IMR-90 (cell line): ENCODE measurements around the gene BRMS1. TPM values are rescaled to one million over a fixed set of nuclear protein-coding genes. Genes with fewer than 3 reads are reported as not detected.

Source experiments
- ATAC-seq: fragments of 200-7000 bp; cut with Tn5 transposase; 2 replicates; pipeline ENCODE4 v1.9.1; 2020; ENCODE audit warnings: low read depth, mild to moderate bottlenecking, moderate library complexity
- BruUV-seq: library from RNA; stranded (reverse); fragments of 400-500 nt; replicated peaks from 2 replicates; lab custom pipeline; 2021; lab: Mats Ljungman, UMichigan
- CTCF ChIA-PET: fragments of 300-600 bp; formaldehyde crosslinking; extraction: SDS; loops from one replicate; lab custom pipeline; 2021; ENCODE audit warnings: antibody characterized with exemption; lab: Yijun Ruan, JAX
- POLR2A ChIA-PET: fragments of 300-600 bp; sonication (Branson Sonifier 250); formaldehyde crosslinking; loops from one replicate; lab custom pipeline; 2022; ENCODE audit warnings: antibody characterized with exemption; ENCODE audit not compliant: unreplicated experiment; lab: Charles Lee
- DNase-seq: peaks from one replicate; pipeline ENCODE4 v3.0.0; 2013
- H2AFZ ChIP-seq: replicated peaks from 2 replicates; pipeline ENCODE3; 2013; ENCODE audit warnings: low read length, mild to moderate bottlenecking; ENCODE audit not compliant: poor library complexity
- H2AK5ac ChIP-seq: 2 replicates; pipeline ENCODE4 v1.6.1; 2013; ENCODE audit warnings: low read depth, low read length, inconsistent platforms
- H2AK9ac ChIP-seq: replicated peaks from 2 replicates; pipeline ENCODE3; 2013; ENCODE audit warnings: mild to moderate bottlenecking, low read depth, low read length, moderate library complexity; ENCODE audit not compliant: poor library complexity
- H2BK120ac ChIP-seq: 2 replicates; pipeline ENCODE4 v1.6.1; 2013; ENCODE audit warnings: low read depth, low read length, inconsistent platforms
- H2BK15ac ChIP-seq: 3 replicates; pipeline ENCODE4 v1.6.1; 2013; ENCODE audit warnings: low read depth, low read length, inconsistent platforms
- H2BK20ac ChIP-seq: 2 replicates; pipeline ENCODE4 v1.6.1; 2013; ENCODE audit warnings: low read depth, mild to moderate bottlenecking, inconsistent platforms, low read length, moderate library complexity
- H2BK5ac ChIP-seq: 2 replicates; pipeline ENCODE4 v1.6.1; 2013; ENCODE audit warnings: mild to moderate bottlenecking, low read depth, low read length, inconsistent platforms; ENCODE audit not compliant: poor library complexity, severe bottlenecking
- H3K14ac ChIP-seq: replicated peaks from 2 replicates; pipeline ENCODE4 v1.6.1; 2013; ENCODE audit warnings: low read depth, low read length, inconsistent platforms
- H3K18ac ChIP-seq: 2 replicates; pipeline ENCODE4 v1.6.1; 2013; ENCODE audit warnings: low read depth, low read length, control low read depth
- H3K23ac ChIP-seq: 2 replicates; pipeline ENCODE4 v1.6.1; 2013; ENCODE audit warnings: low read depth, low read length, inconsistent platforms
- H3K27ac ChIP-seq: 2 replicates; pipeline ENCODE4 v1.5.1; 2013; ENCODE audit warnings: mild to moderate bottlenecking, control low read depth, low read length; ENCODE audit not compliant: insufficient read depth
- H3K27me3 ChIP-seq: 2 replicates; pipeline ENCODE4 v1.6.1; 2013; ENCODE audit warnings: low read length; ENCODE audit not compliant: control insufficient read depth, insufficient read depth
- H3K36me3 ChIP-seq: 2 replicates; pipeline ENCODE4 v1.6.1; 2013; ENCODE audit warnings: low read length, mixed read lengths; ENCODE audit not compliant: control insufficient read depth, insufficient read depth
- H3K4ac ChIP-seq: 2 replicates; pipeline ENCODE4 v1.6.1; 2013; ENCODE audit warnings: low read depth, low read length, inconsistent platforms
- H3K4me1 ChIP-seq: 2 replicates; pipeline ENCODE4 v1.6.1; 2013; ENCODE audit warnings: low read length, mixed read lengths; ENCODE audit not compliant: control insufficient read depth, insufficient read depth
- H3K4me2 ChIP-seq: 2 replicates; pipeline ENCODE4 v1.6.1; 2013; ENCODE audit warnings: low read depth, mild to moderate bottlenecking, control low read depth, low read length, moderate library complexity
- H3K4me3 ChIP-seq: 2 replicates; pipeline ENCODE4 v1.5.1; 2013; ENCODE audit warnings: low read depth, mild to moderate bottlenecking, control low read depth, low read length, moderate library complexity; ENCODE audit not compliant: insufficient read depth
- H3K56ac ChIP-seq: 2 replicates; pipeline ENCODE4 v1.6.1; 2013; ENCODE audit warnings: low read length, inconsistent platforms; ENCODE audit not compliant: insufficient read depth; ENCODE audit errors: extremely low read depth
- H3K79me1 ChIP-seq, 2 experiments: 2 replicates each; pipeline ENCODE4 v1.6.1; 2013; ENCODE audit warnings: low read length in 2 of 2, inconsistent platforms in 1 of 2, low read depth in 1 of 2
- H3K9ac ChIP-seq: 2 replicates; pipeline ENCODE4 v1.6.1; 2013; ENCODE audit warnings: low read depth, low read length, control low read depth
- H3K9me1 ChIP-seq: 2 replicates; pipeline ENCODE4 v1.6.1; 2013; ENCODE audit warnings: low read length, inconsistent platforms; ENCODE audit not compliant: insufficient read depth
- H3K9me3 ChIP-seq: 2 replicates; pipeline ENCODE4 v1.6.1; 2013; ENCODE audit warnings: low read length; ENCODE audit not compliant: control insufficient read depth, insufficient read depth
- H4K20me1 ChIP-seq: 2 replicates; pipeline ENCODE4 v1.6.1; 2013; ENCODE audit warnings: low read length, inconsistent platforms; ENCODE audit not compliant: insufficient read depth
- H4K5ac ChIP-seq: 2 replicates; pipeline ENCODE4 v1.6.1; 2013; ENCODE audit warnings: mild to moderate bottlenecking, low read depth, low read length, control low read depth
- H4K8ac ChIP-seq, 2 experiments: 2 replicates each; pipeline ENCODE4 v1.6.1; 2013; ENCODE audit warnings: low read depth in 2 of 2, low read length in 2 of 2, control low read depth in 1 of 2, inconsistent platforms in 1 of 2
- H4K91ac ChIP-seq: 2 replicates; pipeline ENCODE4 v1.6.1; 2013; ENCODE audit warnings: low read depth, low read length, inconsistent platforms; ENCODE audit not compliant: insufficient read depth
- BHLHE40 ChIP-seq: fragments of 150-350 bp; IDR thresholded peaks from 2 replicates; pipeline ENCODE4 v1.6.1; 2016; ENCODE audit warnings: mild to moderate bottlenecking, low read depth, low read length
- CEBPB ChIP-seq: IDR thresholded peaks from 2 replicates; pipeline ENCODE4 v1.6.1; 2012; ENCODE audit warnings: low read depth, low read length, improper control_type of control experiment
- ELK1 ChIP-seq: fragments of 150-350 bp; IDR thresholded peaks from 2 replicates; pipeline ENCODE4 v1.6.1; 2016; ENCODE audit warnings: low read depth, mild to moderate bottlenecking, low read length, moderate library complexity, borderline replicate concordance
- FOS ChIP-seq: fragments of 150-350 bp; IDR thresholded peaks from 2 replicates; pipeline ENCODE4 v1.6.1; 2016; ENCODE audit warnings: low read depth, low read length
- MAFK ChIP-seq: IDR thresholded peaks from 2 replicates; pipeline ENCODE4 v1.6.1; 2012; ENCODE audit warnings: low read depth, low read length, improper control_type of control experiment
- MAZ ChIP-seq: IDR thresholded peaks from 2 replicates; pipeline ENCODE4 v1.6.1; 2012; ENCODE audit warnings: low read depth, mild to moderate bottlenecking, low read length, improper control_type of control experiment, moderate library complexity, borderline replicate concordance
- MXI1 ChIP-seq: IDR thresholded peaks from 2 replicates; pipeline ENCODE4 v1.6.1; 2012; ENCODE audit warnings: low read depth, mild to moderate bottlenecking, low read length, moderate library complexity, borderline replicate concordance
- NFE2L2 ChIP-seq: fragments of 150-350 bp; IDR thresholded peaks from 2 replicates; pipeline ENCODE4 v1.6.1; 2016; ENCODE audit warnings: low read depth, mild to moderate bottlenecking, low read length
- POLR2A ChIP-seq: IDR thresholded peaks from 2 replicates; pipeline ENCODE4 v1.6.1; 2012; ENCODE audit warnings: mild to moderate bottlenecking, low read depth, low read length
- RCOR1 ChIP-seq: IDR thresholded peaks from 2 replicates; pipeline ENCODE4 v1.6.1; 2012; ENCODE audit warnings: mild to moderate bottlenecking, low read length, improper control_type of control experiment; ENCODE audit not compliant: insufficient replicate concordance
- RFX5 ChIP-seq: IDR thresholded peaks from 2 replicates; pipeline ENCODE4 v1.8.0; 2012; ENCODE audit warnings: low read depth, mild to moderate bottlenecking, low read length, moderate library complexity
- SMC3 ChIP-seq: fragments of 150-350 bp; IDR thresholded peaks from 2 replicates; pipeline ENCODE4 v1.6.1; 2016; ENCODE audit warnings: low read depth, mild to moderate bottlenecking, antibody characterized with exemption, low read length, moderate library complexity
- WGBS, 2 experiments: methylation state at CpG; one replicate each; pipeline versions ENCODE4 v1.1.5 to v1.1.7; 2013; ENCODE audit warnings: missing lambda C conversion rate in 2 of 2; ENCODE audit not compliant: insufficient read length in 1 of 2; ENCODE audit errors: extremely low coverage in 2 of 2; 5-methylcytosine and 5-hydroxymethylcytosine counted together
- dilution Hi-C: fragments of 300-500 bp; cut with HindIII; formaldehyde crosslinking; loops from one replicate; pipeline ENCODE4 v1.14.3; 2018; ENCODE audit warnings: low sequenced_read_pairs; ENCODE audit not compliant: unreplicated experiment
- in situ Hi-C: fragments of 300-500 bp; cut with MboI; formaldehyde crosslinking; loops from 3 replicates; pipeline ENCODE4 v1.14.3; 2019; ENCODE audit warnings: low sequenced_read_pairs, inconsistent platforms, mixed read lengths
- intact Hi-C: fragments of 100-400 bp; cut with micrococcal nuclease; formaldehyde crosslinking; loops from 2 replicates; pipeline ENCODE4 v1.10.0; 2022
- polyA plus RNA-seq, 3 experiments: library from polyadenylated mRNA; depleted of rRNA; stranded (reverse); fragments of >200 nt; gene quantifications; 2 replicates each; pipeline ENCODE4 v1.2.3, GENCODE V29; 2012; ENCODE audit warnings: low replicate concordance in 1 of 3
- total RNA-seq: library from RNA; depleted of rRNA; stranded (reverse); fragments of >200 nt; gene quantifications from 2 replicates; pipeline ENCODE4 v1.2.3, GENCODE V29; 2012

The BRMS1 gene
- total and polyA plus RNA-seq, 2 of the 4 experiments (the other 2 are of a cell fraction): 48.3 to 57.9 TPM

- no TSS peak for BruUV-seq
- Histone ChIP-seq H3K4me1 (peaks cover 4% of the 10 kb centered on the region; the same call in 1 of the 2 replicates), H3K56ac (no peak overlapping the region), H3K9me1 (peaks cover 7% of the 10 kb centered on the region; the same call in 1 of the 2 replicates), H2AK5ac (no peak overlapping the region), H3K23ac (no peak overlapping the region), H3K9ac (no peak overlapping the region), H3K27me3 (peaks cover 52% of the 10 kb centered on the region), H2BK15ac (no peak overlapping the region), H2AFZ (no peak overlapping the region), H3K79me1 (peaks cover 0 to 3% of the 10 kb centered on the region in 2 experiments; a peak in 3 of 4 replicates), H2BK120ac (no peak overlapping the region), H4K5ac (no peak overlapping the region), H2BK20ac (no peak overlapping the region), H3K4me3 (no peak overlapping the region), H2AK9ac (no peak overlapping the region), H4K91ac (no peak overlapping the region), H3K18ac (no peak overlapping the region), H4K20me1 (no peaks in the 10 kb centered on the region), H3K9me3 (no peaks in the 10 kb centered on the region), H3K4me2 (no peak overlapping the region), H4K8ac (no peak overlapping the region), H3K4ac (no peak overlapping the region), H2BK5ac (no peak overlapping the region), H3K14ac (no peak overlapping the region), H3K36me3 (no peaks in the 10 kb centered on the region), H3K27ac (no peak overlapping the region)
- TF ChIP-seq NFE2L2: no peak
- no peak for TF ChIP-seq MAZ
- no peak for TF ChIP-seq FOS
- no peak for TF ChIP-seq SMC3
- no peak for TF ChIP-seq RFX5
- no peak for TF ChIP-seq POLR2A
- no peak for TF ChIP-seq MXI1
- TF ChIP-seq ELK1: no peak
- no peak for TF ChIP-seq CEBPB
- no peak for TF ChIP-seq RCOR1
- TF ChIP-seq MAFK: no peak
- TF ChIP-seq BHLHE40: no peak
- POLR2A ChIA-PET: no interaction called here
- in situ Hi-C loops (no loop called here), dilution Hi-C loops (no loop called here), intact Hi-C loops (no loop called here)
- no peak for ATAC-seq
- WGBS, 2 experiments: no CpG with 5 or more reads among the region's 4 CpGs
- CTCF ChIA-PET: no interaction called here
- no peak for DNase-seq
These were observed 51.6 kb downstream of the BRMS1 start for GRCh38 chr11:66293352-66293751.
